Glutamatergic neuron (in vitro differentiated cells): ENCODE results near the gene ADAMTS4. TPM values are rescaled to one million over a fixed set of nuclear protein-coding genes. Genes with fewer than 3 reads are reported as not detected.

Experiments
- DNase-seq: peaks from one replicate; pipeline ENCODE4 v3.0.0; 2022
- H3K27ac Mint-ChIP-seq: one replicate; pipeline ENCODE4 v1.8.0; 2020; ENCODE audit warnings: mild to moderate bottlenecking, mixed read lengths, inconsistent platforms; ENCODE audit not compliant: unreplicated experiment
- H3K27me3 Mint-ChIP-seq: one replicate; pipeline ENCODE4 v1.8.0; 2020; ENCODE audit warnings: mild to moderate bottlenecking, moderate library complexity, mixed read lengths, inconsistent platforms; ENCODE audit not compliant: unreplicated experiment
- H3K36me3 Mint-ChIP-seq: one replicate; pipeline ENCODE4 v1.8.0; 2020; ENCODE audit warnings: mild to moderate bottlenecking, mixed read lengths, inconsistent platforms; ENCODE audit not compliant: unreplicated experiment
- H3K4me1 Mint-ChIP-seq: one replicate; pipeline ENCODE4 v1.8.0; 2020; ENCODE audit warnings: mild to moderate bottlenecking, low read depth, mixed read lengths, inconsistent platforms; ENCODE audit not compliant: unreplicated experiment
- H3K4me3 Mint-ChIP-seq: one replicate; pipeline ENCODE4 v1.8.0; 2020; ENCODE audit warnings: mild to moderate bottlenecking, mixed read lengths, inconsistent platforms; ENCODE audit not compliant: unreplicated experiment
- H3K9me3 Mint-ChIP-seq: one replicate; pipeline ENCODE4 v1.8.0; 2020; ENCODE audit warnings: mild to moderate bottlenecking, moderate library complexity, mixed read lengths, inconsistent platforms; ENCODE audit not compliant: unreplicated experiment
- long read RNA-seq: library from polyadenylated mRNA; unstranded; transcript quantifications from one replicate; pipeline ENCODE4 v2.0.0, GENCODE V29; 2020; ENCODE audit not compliant: unreplicated experiment
- total RNA-seq: library from RNA; stranded (reverse); fragmentation: NEBNext Ultra II Directional; extraction: Animal tissue kit (Norgen Biotek cat#: 25700); gene quantifications from one replicate; pipeline ENCODE4 v1.2.1, GENCODE V29; 2021; ENCODE audit not compliant: unreplicated experiment
- TF ChIP-seq, protein P1 (sequence below): fragments of 200-600 bp; sonication (generic); IDR thresholded peaks from one replicate; pipeline ENCODE4 v1.5.0; 2021; ENCODE audit not compliant: partially characterized antibody, unreplicated experiment

ADAMTS4 gene, protein sequence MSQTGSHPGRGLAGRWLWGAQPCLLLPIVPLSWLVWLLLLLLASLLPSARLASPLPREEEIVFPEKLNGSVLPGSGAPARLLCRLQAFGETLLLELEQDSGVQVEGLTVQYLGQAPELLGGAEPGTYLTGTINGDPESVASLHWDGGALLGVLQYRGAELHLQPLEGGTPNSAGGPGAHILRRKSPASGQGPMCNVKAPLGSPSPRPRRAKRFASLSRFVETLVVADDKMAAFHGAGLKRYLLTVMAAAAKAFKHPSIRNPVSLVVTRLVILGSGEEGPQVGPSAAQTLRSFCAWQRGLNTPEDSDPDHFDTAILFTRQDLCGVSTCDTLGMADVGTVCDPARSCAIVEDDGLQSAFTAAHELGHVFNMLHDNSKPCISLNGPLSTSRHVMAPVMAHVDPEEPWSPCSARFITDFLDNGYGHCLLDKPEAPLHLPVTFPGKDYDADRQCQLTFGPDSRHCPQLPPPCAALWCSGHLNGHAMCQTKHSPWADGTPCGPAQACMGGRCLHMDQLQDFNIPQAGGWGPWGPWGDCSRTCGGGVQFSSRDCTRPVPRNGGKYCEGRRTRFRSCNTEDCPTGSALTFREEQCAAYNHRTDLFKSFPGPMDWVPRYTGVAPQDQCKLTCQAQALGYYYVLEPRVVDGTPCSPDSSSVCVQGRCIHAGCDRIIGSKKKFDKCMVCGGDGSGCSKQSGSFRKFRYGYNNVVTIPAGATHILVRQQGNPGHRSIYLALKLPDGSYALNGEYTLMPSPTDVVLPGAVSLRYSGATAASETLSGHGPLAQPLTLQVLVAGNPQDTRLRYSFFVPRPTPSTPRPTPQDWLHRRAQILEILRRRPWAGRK
- total RNA-seq, result 12.3 TPM
- long read RNA-seq, result 0 reads

DNA sequence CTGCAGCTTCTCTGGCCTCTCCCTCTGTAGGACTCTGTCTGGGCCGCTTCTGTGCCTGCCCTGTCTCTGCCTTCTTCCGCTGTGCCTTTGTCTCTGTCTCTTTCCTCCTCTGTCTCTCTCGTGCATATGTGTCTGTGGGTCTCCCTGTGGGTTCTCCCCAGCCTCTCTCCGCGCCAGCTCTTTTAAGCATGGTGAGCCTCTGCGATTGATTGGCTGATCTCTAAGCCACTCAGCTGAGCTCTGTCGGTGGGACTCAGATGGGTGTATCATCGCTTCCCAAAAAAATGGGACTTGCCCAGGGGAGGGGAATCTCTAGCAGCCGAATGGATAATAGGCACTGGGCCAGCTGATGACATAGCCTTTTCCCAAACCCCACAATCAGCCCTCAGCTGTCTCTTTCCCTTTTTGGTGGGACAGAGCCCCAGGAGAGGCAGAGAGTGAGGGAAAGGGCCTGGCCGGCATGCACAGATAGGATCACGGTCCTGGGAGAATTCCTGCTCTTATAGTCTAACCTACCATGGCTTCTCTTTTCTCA, at the start of gene ADAMTS4:
ADAMTS4 (minus strand) TSS at position 158 of the 535 bp plus-strand sequence. CDS start 427 bp downstream, outside the sequence.
- Mint-ChIP-seq H3K4me1 (peaks cover 19% of the 10 kb centered on the region), H3K27me3 (peaks cover 6% of the 10 kb centered on the region), H3K36me3 (peaks cover under 1% of the 10 kb centered on the region), H3K4me3 (peak within 1 kb of the TSS; percentile 82), H3K9me3 (peaks cover 6% of the 10 kb centered on the region), H3K27ac (peak within 1 kb of the TSS; percentile 86)
- DNase-seq, result peak; percentile 39
- TF ChIP-seq, protein P1, sequence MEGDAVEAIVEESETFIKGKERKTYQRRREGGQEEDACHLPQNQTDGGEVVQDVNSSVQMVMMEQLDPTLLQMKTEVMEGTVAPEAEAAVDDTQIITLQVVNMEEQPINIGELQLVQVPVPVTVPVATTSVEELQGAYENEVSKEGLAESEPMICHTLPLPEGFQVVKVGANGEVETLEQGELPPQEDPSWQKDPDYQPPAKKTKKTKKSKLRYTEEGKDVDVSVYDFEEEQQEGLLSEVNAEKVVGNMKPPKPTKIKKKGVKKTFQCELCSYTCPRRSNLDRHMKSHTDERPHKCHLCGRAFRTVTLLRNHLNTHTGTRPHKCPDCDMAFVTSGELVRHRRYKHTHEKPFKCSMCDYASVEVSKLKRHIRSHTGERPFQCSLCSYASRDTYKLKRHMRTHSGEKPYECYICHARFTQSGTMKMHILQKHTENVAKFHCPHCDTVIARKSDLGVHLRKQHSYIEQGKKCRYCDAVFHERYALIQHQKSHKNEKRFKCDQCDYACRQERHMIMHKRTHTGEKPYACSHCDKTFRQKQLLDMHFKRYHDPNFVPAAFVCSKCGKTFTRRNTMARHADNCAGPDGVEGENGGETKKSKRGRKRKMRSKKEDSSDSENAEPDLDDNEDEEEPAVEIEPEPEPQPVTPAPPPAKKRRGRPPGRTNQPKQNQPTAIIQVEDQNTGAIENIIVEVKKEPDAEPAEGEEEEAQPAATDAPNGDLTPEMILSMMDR, result no peak

DNA sequence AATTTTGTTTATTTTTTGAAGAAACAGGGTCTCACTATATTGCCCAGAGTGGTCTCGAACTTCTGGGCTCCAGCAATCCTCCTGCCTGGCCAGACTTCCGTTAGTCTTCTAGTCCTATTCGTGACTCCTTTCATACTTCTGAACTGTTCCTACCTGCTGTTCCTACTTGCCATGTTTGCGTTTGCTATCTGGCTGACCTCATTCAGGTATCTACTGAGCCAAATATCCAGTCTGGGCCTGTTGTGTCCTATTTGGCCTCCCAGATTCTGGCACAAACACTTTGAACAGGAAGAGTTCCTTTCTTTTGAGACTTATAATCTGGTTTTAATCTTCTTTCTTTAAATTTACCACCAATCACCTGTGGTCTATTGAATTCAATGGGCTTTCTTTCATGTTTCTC, 46.0 kb upstream of the ADAMTS4 start:
- Mint-ChIP-seq H3K9me3 (peaks cover 1% of the 10 kb centered on the region), H3K27me3 (peaks cover 7% of the 10 kb centered on the region), H3K36me3 (no peaks in the 10 kb centered on the region), H3K4me1 (no peaks in the 10 kb centered on the region), H3K27ac (no peak overlapping the region), H3K4me3 (no peak overlapping the region)
- TF ChIP-seq, protein P1, result no peak
- no peak for DNase-seq

DNA sequence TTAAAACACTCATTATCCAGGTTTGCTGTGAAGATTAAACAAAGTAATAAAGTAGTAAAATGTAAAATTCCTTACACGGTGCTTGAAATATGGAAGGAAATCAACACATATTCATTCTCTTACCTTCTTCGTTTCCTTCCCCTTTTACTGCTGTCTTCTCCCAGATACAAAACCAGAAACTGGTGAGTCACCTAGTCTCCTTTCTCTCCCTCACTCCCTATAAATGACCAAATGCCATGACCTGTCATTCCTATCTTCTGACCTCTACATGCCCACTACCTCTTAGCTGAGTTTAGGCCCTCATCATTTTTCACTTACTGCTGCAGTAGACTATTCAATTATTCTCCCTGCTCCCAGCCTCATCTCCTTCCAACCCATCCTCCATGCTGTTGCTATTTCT, 43.5 kb upstream of the ADAMTS4 start:
- TF ChIP-seq, protein P1, result no peak
- Mint-ChIP-seq H3K4me1 (no peaks in the 10 kb centered on the region), H3K27me3 (peaks cover 8% of the 10 kb centered on the region), H3K36me3 (no peaks in the 10 kb centered on the region), H3K27ac (no peak overlapping the region), H3K4me3 (no peak overlapping the region), H3K9me3 (peaks cover 1% of the 10 kb centered on the region)
- DNase-seq, result no peak

DNA sequence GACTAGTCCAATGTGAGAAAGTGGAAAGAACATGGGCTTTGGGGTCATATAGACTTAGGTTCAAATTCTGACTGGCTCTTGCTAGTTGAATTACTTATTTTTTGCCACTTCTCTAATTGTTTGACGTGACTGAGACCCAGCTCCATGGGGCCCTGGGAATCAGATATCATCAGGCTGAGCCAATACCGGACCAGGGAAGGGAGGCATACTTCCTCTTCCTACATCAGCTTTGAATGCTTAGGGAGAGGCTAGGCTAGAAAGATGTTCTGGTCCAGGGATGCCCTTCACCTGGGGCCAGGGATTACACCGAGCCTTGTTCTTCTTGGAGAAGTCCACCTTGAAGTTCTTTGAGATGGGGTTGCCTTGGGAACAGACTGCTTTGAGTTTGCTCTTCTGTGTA, 42.8 kb upstream of the ADAMTS4 start:
- H3K27ac Mint-ChIP-seq, result no peak overlapping the region
- TF ChIP-seq, protein P1, result no peak

More for the DNA sequence above, 42.8 kb upstream of the ADAMTS4 start:
- Mint-ChIP-seq H3K27me3 (peaks cover 5% of the 10 kb centered on the region), H3K4me3 (no peak overlapping the region), H3K9me3 (peaks cover 1% of the 10 kb centered on the region), H3K36me3 (no peaks in the 10 kb centered on the region), H3K4me1 (no peaks in the 10 kb centered on the region)
- no peak for DNase-seq
